Panc1 (cell line): ENCODE data around the gene GBP3. TPM values are rescaled to one million over a fixed set of nuclear protein-coding genes. Genes with fewer than 3 reads are reported as not detected.

ENCODE experiments used
- ATAC-seq: fragments of 200-7000 bp; cut with Tn5 transposase; 2 replicates; pipeline ENCODE4 v1.9.1; 2020; ENCODE audit warnings: mild to moderate bottlenecking, moderate library complexity
- BruUV-seq: library from RNA; stranded (reverse); fragments of 400-500 nt; replicated peaks from 2 replicates; lab custom pipeline; 2021; lab: Mats Ljungman, UMichigan
- CTCF ChIA-PET: fragments of 300-600 bp; sonication (Branson Sonifier 250); formaldehyde crosslinking; loops from one replicate; lab custom pipeline; 2022; ENCODE audit warnings: antibody characterized with exemption; lab: Charles Lee
- POLR2A ChIA-PET: fragments of 300-600 bp; sonication (Branson Sonifier 250); formaldehyde crosslinking; loops from one replicate; lab custom pipeline; 2022; ENCODE audit warnings: antibody characterized with exemption; lab: Charles Lee
- DNase-seq: peaks from one replicate; pipeline ENCODE4 v3.0.0-alpha.2; 2010; ENCODE audit warnings: low read depth, low spot score
- H3K27ac ChIP-seq: 2 replicates; pipeline ENCODE4 v1.5.1; 2011; ENCODE audit warnings: mild to moderate bottlenecking, low read length, inconsistent platforms
- H3K27me3 ChIP-seq: fragments of 200-500 bp; sonication (Bioruptor generic); 2 replicates; pipeline ENCODE4 v1.6.0; 2014; ENCODE audit warnings: low read length, inconsistent platforms; ENCODE audit not compliant: control insufficient read depth, insufficient read depth
- H3K36me3 ChIP-seq: fragments of 200-500 bp; sonication (Bioruptor generic); 2 replicates; pipeline ENCODE4 v1.5.1; 2014; ENCODE audit warnings: inconsistent platforms, mild to moderate bottlenecking, low read length, moderate library complexity; ENCODE audit not compliant: control insufficient read depth, insufficient read depth
- H3K4me1 ChIP-seq: 2 replicates; pipeline ENCODE4 v1.5.1; 2011; ENCODE audit warnings: inconsistent platforms, mild to moderate bottlenecking, low read length, moderate library complexity; ENCODE audit not compliant: control insufficient read depth, insufficient read depth
- H3K4me3 ChIP-seq, 2 experiments: 2 replicates each; pipeline ENCODE4 v1.5.1; 2011 to 2012; ENCODE audit warnings: low read depth in 2 of 2, low read length in 2 of 2, mild to moderate bottlenecking in 2 of 2, inconsistent platforms in 1 of 2, moderate library complexity in 1 of 2
- H3K9me3 ChIP-seq: fragments of 200-500 bp; sonication (Bioruptor generic); 2 replicates; pipeline ENCODE4 v1.5.1; 2014; ENCODE audit warnings: low read depth, mild to moderate bottlenecking, inconsistent platforms, low read length, moderate library complexity; ENCODE audit not compliant: control insufficient read depth, insufficient read depth
- POLR2AphosphoS5 ChIP-seq: IDR thresholded peaks from 2 replicates; pipeline ENCODE4 v1.6.1; 2012; ENCODE audit warnings: mild to moderate bottlenecking, low read depth, low read length, moderate library complexity
- REST ChIP-seq, 2 experiments: IDR thresholded peaks; 2 replicates each; pipeline ENCODE4 v1.6.1; 2011 to 2012; ENCODE audit warnings: low read depth in 2 of 2, control low read depth in 1 of 2, low read length in 1 of 2, mild to moderate bottlenecking in 1 of 2, moderate library complexity in 1 of 2; ENCODE audit not compliant: insufficient read depth in 1 of 2
- SIN3A ChIP-seq: IDR thresholded peaks from 2 replicates; pipeline ENCODE4 v1.6.1; 2012; ENCODE audit warnings: low read depth, mild to moderate bottlenecking, low read length, moderate library complexity, borderline replicate concordance; ENCODE audit not compliant: insufficient read depth
- TCF7L2 ChIP-seq: IDR thresholded peaks from 2 replicates; pipeline ENCODE4 v1.6.1; 2011; ENCODE audit warnings: mild to moderate bottlenecking, low read depth, low read length, inconsistent platforms
- in situ Hi-C: cut with HindIII; loops from 2 replicates; pipeline ENCODE4 v1.10.0; 2016; ENCODE audit warnings: low sequenced_read_pairs, low pct_unique_long_range_greater_than_20kb
- intact Hi-C: fragments of 100-400 bp; cut with micrococcal nuclease; formaldehyde crosslinking; loops from one replicate; pipeline ENCODE4 v1.10.0; 2022; ENCODE audit not compliant: unreplicated experiment
- total RNA-seq: library from RNA; stranded (reverse); gene quantifications from one replicate; pipeline ENCODE4 v1.2.1, GENCODE V29; 2021; ENCODE audit not compliant: unreplicated experiment
- TF ChIP-seq, protein P1 (sequence below): fragments of 450-650 bp; IDR thresholded peaks from 2 replicates; pipeline ENCODE4 v1.5.1; 2017; ENCODE audit warnings: mild to moderate bottlenecking

GBP3 gene
- total RNA-seq, 1 experiment from 2014 or later: 2.5 TPM

- intact Hi-C loops: loop anchor here (5.0 kb wide), 1 partner anchor 771 kb away; no protein-coding TSS in a partner anchor
Observed at GRCh38 chr1:89001510-89001909, 21.2 kb downstream of the GBP3 start.

DNA sequence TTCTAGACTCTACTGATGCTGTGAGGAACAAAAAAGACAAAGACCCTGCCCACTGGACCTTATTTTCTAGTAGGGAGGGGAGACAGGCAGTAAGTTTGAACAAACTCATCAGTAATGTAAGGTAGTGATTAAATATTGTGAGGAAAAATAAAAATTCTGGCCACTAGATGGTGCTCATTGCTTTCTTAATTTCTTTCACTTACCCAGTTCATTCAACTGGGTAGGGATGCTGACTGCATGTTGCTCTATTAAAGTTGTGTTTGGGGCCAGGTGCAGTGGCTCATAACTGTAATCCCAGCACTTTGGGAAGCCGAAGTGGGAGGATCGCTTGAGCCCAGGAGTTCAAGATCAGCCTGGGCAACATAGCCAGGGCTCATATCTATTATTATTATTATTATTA, 23.9 kb downstream of the GBP3 start:
- no peaks in the 10 kb centered on the region for H3K9me3 ChIP-seq
- BruUV-seq: no TSS peak
- ChIA-PET POLR2A (interaction anchor here (0.6 kb wide), 1 partner anchor 476 kb away, joined by 11 read pairs; no protein-coding TSS in a partner anchor), CTCF (interaction anchor here (0.6 to 1.6 kb wide), 4 partner anchors 40 to 474 kb away, joined by 3 to 7 read pairs (median 4); no protein-coding TSS in a partner anchor)
- no peaks in the 10 kb centered on the region for H3K36me3 ChIP-seq
- intact Hi-C loops (loop anchor here (1.0 to 2.0 kb wide), 2 partner anchors 360 to 456 kb away; no protein-coding TSS in a partner anchor), in situ Hi-C loops (no loop called here)
- H3K27ac ChIP-seq: no peak overlapping the region
- TF ChIP-seq, protein P1, sequence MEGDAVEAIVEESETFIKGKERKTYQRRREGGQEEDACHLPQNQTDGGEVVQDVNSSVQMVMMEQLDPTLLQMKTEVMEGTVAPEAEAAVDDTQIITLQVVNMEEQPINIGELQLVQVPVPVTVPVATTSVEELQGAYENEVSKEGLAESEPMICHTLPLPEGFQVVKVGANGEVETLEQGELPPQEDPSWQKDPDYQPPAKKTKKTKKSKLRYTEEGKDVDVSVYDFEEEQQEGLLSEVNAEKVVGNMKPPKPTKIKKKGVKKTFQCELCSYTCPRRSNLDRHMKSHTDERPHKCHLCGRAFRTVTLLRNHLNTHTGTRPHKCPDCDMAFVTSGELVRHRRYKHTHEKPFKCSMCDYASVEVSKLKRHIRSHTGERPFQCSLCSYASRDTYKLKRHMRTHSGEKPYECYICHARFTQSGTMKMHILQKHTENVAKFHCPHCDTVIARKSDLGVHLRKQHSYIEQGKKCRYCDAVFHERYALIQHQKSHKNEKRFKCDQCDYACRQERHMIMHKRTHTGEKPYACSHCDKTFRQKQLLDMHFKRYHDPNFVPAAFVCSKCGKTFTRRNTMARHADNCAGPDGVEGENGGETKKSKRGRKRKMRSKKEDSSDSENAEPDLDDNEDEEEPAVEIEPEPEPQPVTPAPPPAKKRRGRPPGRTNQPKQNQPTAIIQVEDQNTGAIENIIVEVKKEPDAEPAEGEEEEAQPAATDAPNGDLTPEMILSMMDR: peak; percentile 67
- no peak for TF ChIP-seq REST (IDR thresholded peaks at IDR 0.05; ENCODE audit: insufficient read depth in 1 of 2, low read depth in 2 of 2, low read length in 1 of 2)
- no peak for TF ChIP-seq POLR2AphosphoS5
- no peak for TF ChIP-seq TCF7L2
- no peaks in the 10 kb centered on the region for H3K4me1 ChIP-seq
- ATAC-seq (peak; percentile 96), DNase-seq (peak; percentile 72)
- H3K4me3 ChIP-seq: no peak overlapping the region
- peaks cover 4% of the 10 kb centered on the region; the same call in 1 of the 2 replicates for H3K27me3 ChIP-seq

More at GRCh38 chr1:89001510-89001909, 21.2 kb downstream of the GBP3 start:
- ChIA-PET CTCF (no interaction called here), POLR2A (no interaction called here)
- TF ChIP-seq REST (IDR thresholded peaks at IDR 0.05; ENCODE audit: insufficient read depth in 1 of 2, low read depth in 2 of 2, low read length in 1 of 2) (no peak), TCF7L2 (no peak), SIN3A (no peak), POLR2AphosphoS5 (no peak)
- TF ChIP-seq, protein P1: no peak
- DNase-seq: no peak
- no peak for ATAC-seq
- no peaks in the 10 kb centered on the region for H3K9me3 ChIP-seq
- no peak overlapping the region for H3K27ac ChIP-seq
- BruUV-seq: no TSS peak
- H3K27me3 ChIP-seq: peaks cover 4% of the 10 kb centered on the region; the same call in 1 of the 2 replicates
- no peaks in the 10 kb centered on the region for H3K4me1 ChIP-seq
- H3K4me3 ChIP-seq: no peak overlapping the region
- in situ Hi-C loops: no loop called here
- no peaks in the 10 kb centered on the region for H3K36me3 ChIP-seq
